Right lobe of liver (tissue), 6 donors: ENCODE measurements around the gene ORC1. TPM values are rescaled to one million over a fixed set of nuclear protein-coding genes. Genes with fewer than 3 reads are reported as not detected.

Experiments used
- ATAC-seq, 4 donors: fragments of 200-7000 bp; cut with Tn5 transposase; one replicate each; pipeline ENCODE4 v1.9.1; 2020; ENCODE audit warnings: mild to moderate bottlenecking in 4 of 4, moderate library complexity in 4 of 4
- DNase-seq, 3 donors: peaks; one replicate each; pipeline ENCODE4 v3.0.0-alpha.2; 2020
- H3K27ac ChIP-seq, 3 donors: fragments of 200-600 bp; one replicate each; pipeline ENCODE4 v1.8.0; 2022
- H3K27me3 ChIP-seq, 2 donors: fragments of 200-600 bp; one replicate each; pipeline ENCODE4 v1.8.0; 2022
- H3K36me3 ChIP-seq, 4 donors: fragments of 200-600 bp; sonication (generic) in 1 of 4; one replicate each; pipeline versions ENCODE4 v1.5.1 to v1.8.0; 2017 to 2022; ENCODE audit warnings: control low read depth in 1 of 4
- H3K4me1 ChIP-seq, 4 donors: fragments of 200-600 bp; sonication (generic) in 1 of 4; one replicate each; pipeline versions ENCODE4 v1.5.1 to v1.8.0; 2017 to 2022; ENCODE audit warnings: control low read depth in 1 of 4
- H3K4me3 ChIP-seq, 3 donors: fragments of 200-600 bp; one replicate each; pipeline ENCODE4 v1.8.0; 2022
- H3K9me3 ChIP-seq, 4 donors: fragments of 200-600 bp; sonication (generic) in 1 of 4; one replicate each; pipeline versions ENCODE4 v1.5.1 to v1.8.0; 2017 to 2022; ENCODE audit warnings: control low read depth in 1 of 4
- CTCF ChIP-seq, 4 donors: fragments of 200-600 bp in 3 of 4; fragments of 450-650 bp in 1 of 4; IDR thresholded peaks; one replicate each; pipeline versions ENCODE4 v1.5.1 to v1.8.0; 2016 to 2022; ENCODE audit warnings: antibody characterized with exemption in 4 of 4, mild to moderate bottlenecking in 2 of 4
- POLR2A ChIP-seq: fragments of 450-650 bp; IDR thresholded peaks from one replicate; pipeline ENCODE4 v1.6.1; 2017; ENCODE audit warnings: antibody characterized with exemption, mild to moderate bottlenecking
- WGBS: methylation state at CpG from one replicate; pipeline ENCODE4 v1.1.6; 2018; ENCODE audit warnings: low coverage, low lambda C conversion rate; ENCODE audit not compliant: insufficient coverage; ENCODE audit errors: missing lambda C conversion rate; 5-methylcytosine and 5-hydroxymethylcytosine counted together
- intact Hi-C, 2 donors: fragments of 100-400 bp; cut with DNase I; formaldehyde crosslinking; loops; one replicate each; pipeline versions ENCODE4 v1.11.2 to v1.14.1; 2022
- total RNA-seq, 6 experiments: library from RNA; depleted of rRNA in 2 of 6; stranded (reverse); fragments of >200 nt in 2 of 6; fragmentation: NEBNext Ultra II Directional in 3 of 6; extraction: Animal tissue kit (Norgen Biotek cat#: 25700) in 3 of 6; gene quantifications; one replicate each; pipeline versions ENCODE4 v1.1.0 to v1.2.4, GENCODE V29; 2016 to 2023
- donor health status: DM: no; HTN: yes; CAD: no.
- donor health status: DM: no; HTN: no; CAD: no.
- donor health status: DM: no; HTN: no; CAD: no.
- donor health status: DM: no; HTN: yes; CAD: no.
- donor health status: DM: no; HTN: yes; CAD: no.

The ORC1 gene
- total RNA-seq, 6 experiments from 2014 or later = 0.11 to 4.0 (median 0.45) TPM

- intact Hi-C loops = no loop called here
- Histone ChIP-seq H3K4me1 (no peaks in the 10 kb centered on the region), H3K9me3 (no peaks in the 10 kb centered on the region), H3K27ac (no peak overlapping the region), H3K27me3 (no peaks in the 10 kb centered on the region), H3K4me3 (no peak overlapping the region), H3K36me3 (peaks cover 0 to 54% (median 32%) of the 10 kb centered on the region in 4 donors)
- TF ChIP-seq CTCF (IDR thresholded peaks at IDR 0.05) (no peak), POLR2A (no peak)
- WGBS = 79% methylated on average over 7 of the region's 7 CpGs
- ATAC-seq (no peak), DNase-seq (no peak)
These were observed 51.5 kb downstream of the ORC1 start for GRCh38 chr1:52352690-52353089.

GRCh38 chr1:52348704-52349300 lies 55.4 kb downstream of the ORC1 start:
- H3K9me3 ChIP-seq = no peaks in the 10 kb centered on the region
- WGBS = 40% methylated on average over 4 of the region's 8 CpGs
- ATAC-seq (peak in 2 of 4 donors; percentile 23 to 31), DNase-seq (no peak)
- peaks cover 0 to 28% (median 4%) of the 10 kb centered on the region in 4 donors for H3K4me1 ChIP-seq
- peaks cover 0 to 15% (median 8%) of the 10 kb centered on the region in 4 donors for H3K36me3 ChIP-seq
- H3K27ac ChIP-seq = no peak overlapping the region
- H3K27me3 ChIP-seq = no peaks in the 10 kb centered on the region
- no peak overlapping the region for H3K4me3 ChIP-seq
- TF ChIP-seq CTCF (IDR thresholded peaks at IDR 0.05) (peak in 1 of 4 donors; percentile 27), POLR2A (no peak)
- intact Hi-C loops = no loop called here

GRCh38 chr1:52346653-52347052 lies 57.6 kb downstream of the ORC1 start:
- TF ChIP-seq POLR2A (no peak), CTCF (IDR thresholded peaks at IDR 0.05) (no peak)
- H3K4me1 ChIP-seq = peaks cover 0 to 28% (median 4%) of the 10 kb centered on the region in 4 donors
- H3K27ac ChIP-seq = no peak overlapping the region
- no peak overlapping the region for H3K4me3 ChIP-seq
- H3K36me3 ChIP-seq = no peaks in the 10 kb centered on the region
- peak in 2 of 3 donors; percentile 53 to 79 for DNase-seq
- ATAC-seq = peak; percentile 71 to 80 (median 76)
- no peaks in the 10 kb centered on the region for H3K9me3 ChIP-seq
- intact Hi-C loops = no loop called here
- WGBS = 28% methylated on average over 4 of the region's 4 CpGs
- H3K27me3 ChIP-seq = no peaks in the 10 kb centered on the region

GRCh38 chr1:52345252-52345651 lies 59.0 kb downstream of the ORC1 start:
- ATAC-seq (peak; percentile 82 to 88 (median 84)), DNase-seq (no peak)
- Histone ChIP-seq H3K27ac (peak overlapping the region in 2 of 3 donors; percentile 40 to 52), H3K4me1 (peaks cover 0 to 28% (median 4%) of the 10 kb centered on the region in 4 donors), H3K27me3 (no peaks in the 10 kb centered on the region), H3K36me3 (peaks cover 0 to 2% (median 0%) of the 10 kb centered on the region in 4 donors), H3K4me3 (no peak overlapping the region), H3K9me3 (no peaks in the 10 kb centered on the region)
- TF ChIP-seq CTCF (IDR thresholded peaks at IDR 0.05) (no peak), POLR2A (no peak)
- intact Hi-C loops = no loop called here
- WGBS = 53% methylated on average over 2 of the region's 2 CpGs
